Loucy (cell line): Measurements from ENCODE around the gene CCBE1.

Experiments
- H2AFZ ChIP-seq: fragments of 200-600 bp; sonication (generic); 2 replicates; pipeline ENCODE4 v1.6.0; 2016; ENCODE audit warnings: antibody characterized with exemption, mild to moderate bottlenecking, low read length, moderate library complexity
- H3F3A ChIP-seq: fragments of 200-600 bp; 2 replicates; pipeline ENCODE4 v1.6.0; 2016; ENCODE audit warnings: antibody characterized with exemption, low read depth, mild to moderate bottlenecking
- H3K27me3 ChIP-seq: fragments of 200-600 bp; sonication (generic); 2 replicates; pipeline ENCODE4 v1.6.1; 2014; ENCODE audit warnings: low read length, mild to moderate bottlenecking; ENCODE audit not compliant: insufficient read depth, poor library complexity, severe bottlenecking
- H3K36me3 ChIP-seq: fragments of 200-600 bp; sonication (generic); 2 replicates; pipeline ENCODE4 v1.6.1; 2016; ENCODE audit warnings: low read length; ENCODE audit not compliant: insufficient read depth
- H3K4me1 ChIP-seq: fragments of 200-600 bp; sonication (generic); 2 replicates; pipeline ENCODE4 v1.5.1; 2014; ENCODE audit warnings: low read length, mild to moderate bottlenecking; ENCODE audit not compliant: insufficient read depth, poor library complexity, severe bottlenecking
- H3K4me2 ChIP-seq: fragments of 200-600 bp; sonication (generic); 2 replicates; pipeline ENCODE4 v1.6.0; 2014; ENCODE audit warnings: antibody characterized with exemption, low read length, low read depth, mild to moderate bottlenecking; ENCODE audit not compliant: poor library complexity, severe bottlenecking
- H3K4me3 ChIP-seq: fragments of 200-600 bp; sonication (generic); 2 replicates; pipeline ENCODE4 v1.5.1; 2014; ENCODE audit warnings: low read length, mild to moderate bottlenecking, mixed read lengths; ENCODE audit not compliant: poor library complexity, severe bottlenecking
- H3K79me2 ChIP-seq: fragments of 200-600 bp; sonication (generic); 2 replicates; pipeline ENCODE4 v1.6.1; 2014; ENCODE audit warnings: low read length; ENCODE audit not compliant: insufficient read depth
- H3K9ac ChIP-seq: fragments of 200-600 bp; sonication (generic); 2 replicates; pipeline ENCODE4 v1.6.0; 2014; ENCODE audit warnings: mild to moderate bottlenecking, low read depth, low read length, moderate library complexity; ENCODE audit not compliant: poor library complexity, severe bottlenecking
- H3K9me2 ChIP-seq: fragments of 200-600 bp; sonication (generic); replicated peaks from 2 replicates; pipeline ENCODE4 v1.6.1; 2016; ENCODE audit warnings: low read depth, low read length, mixed read lengths
- H3K9me3 ChIP-seq: fragments of 200-600 bp; sonication (generic); 2 replicates; pipeline ENCODE4 v1.6.1; 2014; ENCODE audit warnings: mild to moderate bottlenecking, antibody characterized with exemption, low read length, low read depth; ENCODE audit not compliant: insufficient read depth
- H4K20me1 ChIP-seq: fragments of 200-600 bp; sonication (generic); 2 replicates; pipeline ENCODE4 v1.6.0; 2014; ENCODE audit warnings: antibody characterized with exemption, low read length, mild to moderate bottlenecking; ENCODE audit not compliant: insufficient read depth, poor library complexity, severe bottlenecking
- CTCF ChIP-seq: fragments of 200-600 bp; sonication (generic); conservative IDR thresholded peaks from 2 replicates; pipeline ENCODE4 v1.5.1; 2014; ENCODE audit warnings: mild to moderate bottlenecking, antibody characterized with exemption, low read length
- EZH2phosphoT487 ChIP-seq: fragments of 200-600 bp; IDR thresholded peaks from 2 replicates; pipeline ENCODE4 v1.6.1; 2018; ENCODE audit warnings: antibody characterized with exemption, mild to moderate bottlenecking, moderate library complexity, borderline replicate concordance

The CCBE1 gene

GRCh38 chr18:59477849-59478248, 219.4 kb downstream of the CCBE1 start:
- Histone ChIP-seq H3K79me2 (no peaks in the 10 kb centered on the region), H3K9me3 (no peaks in the 10 kb centered on the region), H3K27me3 (no peaks in the 10 kb centered on the region), H2AFZ (no peak overlapping the region), H3K9ac (no peak overlapping the region), H3F3A (no peaks in the 10 kb centered on the region), H3K9me2 (no peaks in the 10 kb centered on the region), H3K4me1 (no peaks in the 10 kb centered on the region), H3K4me3 (no peak overlapping the region), H3K4me2 (no peak overlapping the region), H4K20me1 (no peaks in the 10 kb centered on the region), H3K36me3 (no peaks in the 10 kb centered on the region)
- TF ChIP-seq CTCF (no peak), EZH2phosphoT487 (no peak)

- Histone ChIP-seq H2AFZ (no peak overlapping the region), H3K4me1 (no peaks in the 10 kb centered on the region), H3K36me3 (no peaks in the 10 kb centered on the region), H3K9me3 (no peaks in the 10 kb centered on the region), H3K79me2 (no peaks in the 10 kb centered on the region), H3F3A (no peaks in the 10 kb centered on the region), H3K4me2 (no peak overlapping the region), H3K27me3 (no peaks in the 10 kb centered on the region), H3K4me3 (no peak overlapping the region), H3K9me2 (no peaks in the 10 kb centered on the region), H3K9ac (no peak overlapping the region), H4K20me1 (no peaks in the 10 kb centered on the region)
- no peak for TF ChIP-seq CTCF
- TF ChIP-seq EZH2phosphoT487: no peak
Observed at GRCh38 chr18:59470561-59471121, 226.6 kb downstream of the CCBE1 start.

GRCh38 chr18:59469463-59470180, 227.6 kb downstream of the CCBE1 start:
- Histone ChIP-seq H3K4me2 (no peak overlapping the region), H3K4me1 (no peaks in the 10 kb centered on the region), H3K9ac (no peak overlapping the region), H3K27me3 (no peaks in the 10 kb centered on the region), H3K9me2 (no peaks in the 10 kb centered on the region), H3K36me3 (no peaks in the 10 kb centered on the region), H2AFZ (no peak overlapping the region), H3K9me3 (no peaks in the 10 kb centered on the region), H3K4me3 (no peak overlapping the region), H3K79me2 (no peaks in the 10 kb centered on the region), H3F3A (no peaks in the 10 kb centered on the region), H4K20me1 (no peaks in the 10 kb centered on the region)
- TF ChIP-seq EZH2phosphoT487 (no peak), CTCF (no peak)
